Activated CD4-positive, alpha-beta T cell treated with anti-CD3 and anti-CD28 coated beads, Interleukin-10, Interleukin-2, amounts not matched to agents 100 ng/mL and 50 ng/mL, durations not matched to agents 16 hours and 8 hours (primary cell): ENCODE measurements around the gene TUBA4B.
A peak's percentile ranks its signal among the peaks of the same experiment; 100 is the strongest.

Experiments
- DNase-seq: peaks from one replicate; pipeline ENCODE4 v3.0.0-alpha.2; 2020

Gene TUBA4B

GRCh38 chr2:219218732-219219701 lies 34.0 kb upstream of the TUBA4B start, which contains the start of gene ABCB6:
Gene ABCB6, minus strand, starts transcription at chr2:219218958. Its CDS starts 285 bp downstream, at chr2:219218673.
- peak; percentile 93 for DNase-seq

GRCh38 chr2:219219784-219220532 lies 33.1 kb upstream of the TUBA4B start:
- DNase-seq, result no peak

- no peak for DNase-seq
Measured at GRCh38 chr2:219220652-219221402, 32.2 kb upstream of the TUBA4B start.

GRCh38 chr2:219221957-219222518 lies 31.0 kb upstream of the TUBA4B start:
- no peak for DNase-seq

- no peak for DNase-seq
Measured at GRCh38 chr2:219223831-219224610, 29.0 kb upstream of the TUBA4B start.

GRCh38 chr2:219225350-219225749 lies 27.7 kb upstream of the TUBA4B start:
- no peak for DNase-seq

GRCh38 chr2:219228041-219228910 lies 24.8 kb upstream of the TUBA4B start:
- no peak for DNase-seq

GRCh38 chr2:219228911-219229304 lies 24.1 kb upstream of the TUBA4B start:
- no peak for DNase-seq

- DNase-seq, result peak; percentile 99
Measured at GRCh38 chr2:219229305-219230058, 23.6 kb upstream of the TUBA4B start, which contains the start of the genes ANKZF1 and ATG9A. Gene ANKZF1, plus strand, starts transcription at chr2:219229806. Its CDS starts 452 bp downstream, at chr2:219230258. Gene ATG9A, minus strand, starts transcription at chr2:219229636. Its CDS starts 1,612 bp downstream, at chr2:219228024.

- DNase-seq, result peak; percentile 65
Measured at GRCh38 chr2:219230059-219230540, 22.9 kb upstream of the TUBA4B start.

- DNase-seq, result no peak
Measured at GRCh38 chr2:219234331-219234730, 18.7 kb upstream of the TUBA4B start.

GRCh38 chr2:219243291-219243761 lies 9.7 kb upstream of the TUBA4B start:
- no peak for DNase-seq

GRCh38 chr2:219244789-219245147 lies 8.3 kb upstream of the TUBA4B start:
- no peak for DNase-seq

GRCh38 chr2:219245148-219245898 lies 7.7 kb upstream of the TUBA4B start, which contains the start of the genes GLB1L and STK16:
Gene GLB1L, minus strand, starts transcription at chr2:219245444. Its CDS starts 1,871 bp downstream, at chr2:219243573.
Gene STK16, plus strand, starts transcription at chr2:219245479. Its CDS starts 521 bp downstream, at chr2:219246000.
- DNase-seq, result peak; percentile 94

GRCh38 chr2:219245899-219246230 lies 7.2 kb upstream of the TUBA4B start:
- DNase-seq, result peak; percentile 39

GRCh38 chr2:219246559-219246958 lies 6.5 kb upstream of the TUBA4B start:
- no peak for DNase-seq

GRCh38 chr2:219247678-219248642 lies 5.1 kb upstream of the TUBA4B start:
- DNase-seq, result peak; percentile 85
